Lower lobe of right lung (tissue), 2 donors: ENCODE data around the gene ITK. TPM values are rescaled to one million over a fixed set of nuclear protein-coding genes. Genes with fewer than 3 reads are reported as not detected.
A peak's percentile ranks its signal among the peaks of the same experiment; 100 is the strongest.

Experiments used
- ATAC-seq, 2 donors: fragments of 200-7000 bp; cut with Tn5 transposase; one replicate each; pipeline ENCODE4 v1.9.1; 2020 to 2022; ENCODE audit warnings: mild to moderate bottlenecking in 2 of 2, moderate library complexity in 2 of 2
- DNase-seq: peaks from one replicate; pipeline ENCODE4 v3.0.0-alpha.2; 2020
- H3K27ac ChIP-seq: fragments of 200-600 bp; one replicate; pipeline ENCODE4 v1.8.0; 2022
- H3K27me3 ChIP-seq: fragments of 200-600 bp; one replicate; pipeline ENCODE4 v1.8.0; 2022; ENCODE audit warnings: low read depth
- H3K36me3 ChIP-seq: fragments of 200-600 bp; one replicate; pipeline ENCODE4 v1.8.0; 2022; ENCODE audit warnings: mild to moderate bottlenecking
- H3K4me1 ChIP-seq: fragments of 200-600 bp; one replicate; pipeline ENCODE4 v1.8.0; 2022
- H3K4me3 ChIP-seq: fragments of 200-600 bp; one replicate; pipeline ENCODE4 v1.8.0; 2022; ENCODE audit warnings: mild to moderate bottlenecking
- H3K9me3 ChIP-seq: fragments of 200-600 bp; one replicate; pipeline ENCODE4 v1.8.0; 2022
- intact Hi-C: fragments of 100-400 bp; cut with DNase I; formaldehyde crosslinking; loops from one replicate; pipeline ENCODE4 v1.11.0; 2022
- total RNA-seq: library from RNA; stranded (reverse); fragmentation: NEBNext Ultra II Directional; extraction: Animal tissue kit (Norgen Biotek cat#: 25700); gene quantifications from one replicate; pipeline ENCODE4 v1.2.1, GENCODE V29; 2021
- TF ChIP-seq, protein P1 (sequence below): fragments of 200-600 bp; IDR thresholded peaks from one replicate; pipeline ENCODE4 v1.8.0; 2022; ENCODE audit warnings: antibody characterized with exemption, mild to moderate bottlenecking
- donor health status: DM: no; HTN: yes; CAD: no; lungs with severe emphysema.

Gene ITK
- total RNA-seq, 1 donor from 2014 or later: 6.3 TPM

DNA sequence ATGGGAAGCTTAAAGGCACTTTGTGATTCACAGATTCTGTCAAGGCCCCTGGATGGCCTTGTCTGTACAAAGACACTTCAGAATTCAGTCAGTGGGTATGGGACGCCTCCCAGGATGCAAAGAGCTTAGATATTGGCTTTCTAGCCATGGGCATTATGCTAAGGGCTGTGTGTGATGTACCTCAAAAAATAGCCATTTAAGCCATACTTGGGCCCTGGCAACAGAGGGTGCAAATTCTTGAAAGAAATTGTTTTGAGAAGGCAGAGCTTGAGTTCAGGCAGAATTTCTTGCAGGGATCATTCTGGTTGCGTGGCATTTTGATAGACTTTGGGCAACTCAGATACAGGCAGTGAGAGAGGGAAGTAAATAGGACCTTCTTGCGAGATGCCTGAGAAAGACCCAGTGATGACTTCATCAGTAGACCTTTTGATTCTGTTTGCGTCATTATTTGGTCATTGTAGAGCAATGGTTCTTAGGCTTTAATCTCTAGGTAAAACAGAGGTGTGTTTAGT is 89.2 kb downstream of the ITK start:
- H3K27me3 ChIP-seq: no peaks in the 10 kb centered on the region
- intact Hi-C loops: no loop called here
- no peaks in the 10 kb centered on the region for H3K36me3 ChIP-seq
- H3K9me3 ChIP-seq: no peaks in the 10 kb centered on the region
- no peak overlapping the region for H3K4me3 ChIP-seq
- DNase-seq (no peak), ATAC-seq (no peak)
- TF ChIP-seq, protein P1, sequence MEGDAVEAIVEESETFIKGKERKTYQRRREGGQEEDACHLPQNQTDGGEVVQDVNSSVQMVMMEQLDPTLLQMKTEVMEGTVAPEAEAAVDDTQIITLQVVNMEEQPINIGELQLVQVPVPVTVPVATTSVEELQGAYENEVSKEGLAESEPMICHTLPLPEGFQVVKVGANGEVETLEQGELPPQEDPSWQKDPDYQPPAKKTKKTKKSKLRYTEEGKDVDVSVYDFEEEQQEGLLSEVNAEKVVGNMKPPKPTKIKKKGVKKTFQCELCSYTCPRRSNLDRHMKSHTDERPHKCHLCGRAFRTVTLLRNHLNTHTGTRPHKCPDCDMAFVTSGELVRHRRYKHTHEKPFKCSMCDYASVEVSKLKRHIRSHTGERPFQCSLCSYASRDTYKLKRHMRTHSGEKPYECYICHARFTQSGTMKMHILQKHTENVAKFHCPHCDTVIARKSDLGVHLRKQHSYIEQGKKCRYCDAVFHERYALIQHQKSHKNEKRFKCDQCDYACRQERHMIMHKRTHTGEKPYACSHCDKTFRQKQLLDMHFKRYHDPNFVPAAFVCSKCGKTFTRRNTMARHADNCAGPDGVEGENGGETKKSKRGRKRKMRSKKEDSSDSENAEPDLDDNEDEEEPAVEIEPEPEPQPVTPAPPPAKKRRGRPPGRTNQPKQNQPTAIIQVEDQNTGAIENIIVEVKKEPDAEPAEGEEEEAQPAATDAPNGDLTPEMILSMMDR: no peak
- H3K4me1 ChIP-seq: peaks cover 39% of the 10 kb centered on the region
- H3K27ac ChIP-seq: peak overlapping the region; percentile 70

DNA sequence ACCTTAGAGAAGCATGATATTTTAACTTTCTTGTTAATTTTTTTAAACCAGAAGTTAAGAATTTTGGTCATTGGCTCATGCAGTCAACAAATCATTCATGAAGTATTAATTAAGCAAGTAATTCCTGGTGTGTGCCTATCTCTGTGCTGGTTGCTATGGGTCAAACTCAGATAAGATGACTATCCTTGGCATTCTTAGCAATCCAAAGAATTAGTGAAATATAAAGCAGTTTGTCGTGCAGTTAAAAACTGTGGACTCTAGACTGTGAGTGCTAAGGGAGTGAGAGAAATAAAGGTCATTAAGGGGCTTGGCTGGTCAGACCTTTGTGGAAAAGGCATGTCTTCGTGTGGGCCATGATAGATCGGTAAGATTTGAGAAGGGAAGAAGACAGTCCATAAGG is 90.1 kb downstream of the ITK start:
- no peaks in the 10 kb centered on the region for H3K9me3 ChIP-seq
- DNase-seq (no peak), ATAC-seq (no peak)
- no peak overlapping the region for H3K4me3 ChIP-seq
- intact Hi-C loops: no loop called here
- H3K27me3 ChIP-seq: no peaks in the 10 kb centered on the region
- H3K36me3 ChIP-seq: no peaks in the 10 kb centered on the region
- peaks cover 39% of the 10 kb centered on the region for H3K4me1 ChIP-seq
- TF ChIP-seq, protein P1: no peak
- H3K27ac ChIP-seq: no peak overlapping the region

DNA sequence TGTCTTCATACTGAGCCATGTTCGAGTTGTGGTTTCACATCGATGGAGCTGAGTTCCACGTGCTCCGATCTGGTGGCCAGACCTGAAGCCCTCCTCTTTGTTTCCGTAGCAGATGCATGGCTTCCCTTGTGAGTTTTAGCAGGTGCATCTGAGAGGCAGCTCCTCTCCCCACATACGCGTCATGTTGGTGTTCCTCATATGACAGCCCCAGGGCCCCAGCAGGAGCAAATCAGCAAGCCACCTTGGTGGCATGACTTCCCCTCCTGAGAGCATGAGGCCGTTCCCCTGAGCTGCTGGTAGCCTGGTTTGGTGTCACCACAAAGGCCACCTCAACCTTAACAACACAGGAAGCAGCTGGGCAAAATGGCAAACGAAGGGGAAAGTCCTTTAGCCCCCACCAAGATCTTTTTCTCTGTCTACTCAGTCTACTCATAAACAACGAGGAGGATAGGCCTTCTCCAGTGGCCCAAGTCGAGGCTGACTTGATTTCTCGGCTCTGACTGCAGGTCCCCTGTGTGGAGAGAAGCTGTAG is 91.2 kb downstream of the ITK start:
- peaks cover 35% of the 10 kb centered on the region for H3K4me1 ChIP-seq

DNA sequence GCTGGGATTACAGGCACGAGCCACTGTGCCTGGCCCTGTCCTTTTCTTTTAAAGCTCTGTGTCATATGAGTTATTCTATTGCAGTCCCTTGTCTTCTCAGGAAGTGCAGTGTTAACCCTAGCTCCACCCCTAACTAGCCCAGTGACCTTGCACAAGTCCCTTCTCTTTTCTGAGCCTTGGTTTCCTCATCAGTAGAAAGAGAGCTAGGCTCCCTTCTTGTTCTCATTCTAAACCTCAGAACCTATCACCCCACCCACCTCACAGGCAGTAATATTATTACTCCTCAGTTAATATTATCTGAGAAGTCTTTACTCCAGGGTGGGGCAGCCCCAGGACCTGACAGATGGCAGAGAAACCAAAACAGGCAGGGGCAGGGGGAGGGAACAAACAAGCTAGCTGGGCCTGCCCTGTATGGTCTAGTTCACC is 92.5 kb downstream of the ITK start:
- H3K9me3 ChIP-seq: no peaks in the 10 kb centered on the region
- H3K4me1 ChIP-seq: peaks cover 24% of the 10 kb centered on the region
- ATAC-seq (peak; percentile 54 to 64), DNase-seq (no peak)
- H3K4me3 ChIP-seq: no peak overlapping the region
- H3K27me3 ChIP-seq: no peaks in the 10 kb centered on the region
- intact Hi-C loops: no loop called here
- H3K36me3 ChIP-seq: no peaks in the 10 kb centered on the region
- peak overlapping the region; percentile 34 for H3K27ac ChIP-seq
- TF ChIP-seq, protein P1: no peak

More for the DNA sequence above, 91.2 kb downstream of the ITK start:
- TF ChIP-seq, protein P1: no peak
- no peaks in the 10 kb centered on the region for H3K36me3 ChIP-seq
- peak overlapping the region; percentile 39 for H3K27ac ChIP-seq
- DNase-seq: peak; percentile 63
- intact Hi-C loops: no loop called here
- ATAC-seq: peak; percentile 30 to 70
- no peak overlapping the region for H3K4me3 ChIP-seq
- H3K9me3 ChIP-seq: no peaks in the 10 kb centered on the region
- no peaks in the 10 kb centered on the region for H3K27me3 ChIP-seq

DNA sequence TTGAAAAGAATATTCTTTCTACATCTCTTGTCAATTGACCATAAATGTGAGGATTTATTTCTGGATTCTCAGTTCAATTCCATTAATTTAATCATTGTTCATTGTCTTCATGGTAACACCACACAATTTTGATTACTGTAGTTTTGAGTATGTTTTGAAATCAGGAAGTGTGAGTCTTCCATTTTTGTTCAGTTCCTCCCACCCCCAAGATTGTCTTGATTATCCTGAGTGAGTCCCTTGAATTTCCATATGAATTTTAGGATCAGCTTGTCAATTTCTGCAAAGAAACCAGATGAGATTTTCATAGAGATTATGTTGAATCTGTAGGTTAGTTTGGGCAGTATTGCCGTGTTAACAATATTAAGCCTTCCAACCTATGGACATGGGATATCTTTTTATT is 94.8 kb downstream of the ITK start:
- no peaks in the 10 kb centered on the region for H3K36me3 ChIP-seq
- intact Hi-C loops: no loop called here
- no peak overlapping the region for H3K27ac ChIP-seq
- TF ChIP-seq, protein P1: no peak
- H3K9me3 ChIP-seq: no peaks in the 10 kb centered on the region
- H3K27me3 ChIP-seq: no peaks in the 10 kb centered on the region
- no peak for DNase-seq
- no peak overlapping the region for H3K4me3 ChIP-seq
- H3K4me1 ChIP-seq: peaks cover 9% of the 10 kb centered on the region
- no peak for ATAC-seq
